ENCODE results near the gene MSH6. TPM values are rescaled to one million over a fixed set of nuclear protein-coding genes. Genes with fewer than 3 reads are reported as not detected.

The MSH6 gene
- total RNA-seq, 1 donor from 2014 or later, result 31.3 TPM

DNA sequence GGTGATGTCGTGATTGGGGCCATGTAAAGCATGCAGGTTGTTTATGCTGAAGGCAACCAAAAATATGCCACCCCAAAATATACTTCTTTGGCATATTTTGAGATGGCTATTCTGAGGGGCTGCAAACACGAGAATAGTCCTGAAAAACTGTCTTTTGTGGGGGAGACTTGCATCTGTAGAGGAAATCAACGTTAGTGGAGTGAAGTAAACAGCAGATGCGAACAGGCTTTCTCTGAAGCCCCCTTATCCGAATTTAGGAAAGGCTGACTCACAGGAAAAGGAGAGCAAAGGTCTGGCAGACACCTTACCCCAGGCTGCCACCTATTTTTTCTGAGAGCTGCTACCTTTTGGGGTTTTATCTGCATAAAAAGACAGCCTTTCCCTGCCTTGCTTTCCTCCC is 44.6 kb upstream of the MSH6 start:
- Histone ChIP-seq H3K4me1 (no peaks in the 10 kb centered on the region), H3K9me3 (no peaks in the 10 kb centered on the region), H3K36me3 (no peaks in the 10 kb centered on the region), H3K4me3 (no peak overlapping the region), H3K27me3 (ENCODE audit: low read depth) (no peaks in the 10 kb centered on the region), H3K27ac (no peak overlapping the region)
- ATAC-seq (no peak), DNase-seq (no peak)
- intact Hi-C loops (cut with DNase I), result no loop called here
- TF ChIP-seq, protein P1, sequence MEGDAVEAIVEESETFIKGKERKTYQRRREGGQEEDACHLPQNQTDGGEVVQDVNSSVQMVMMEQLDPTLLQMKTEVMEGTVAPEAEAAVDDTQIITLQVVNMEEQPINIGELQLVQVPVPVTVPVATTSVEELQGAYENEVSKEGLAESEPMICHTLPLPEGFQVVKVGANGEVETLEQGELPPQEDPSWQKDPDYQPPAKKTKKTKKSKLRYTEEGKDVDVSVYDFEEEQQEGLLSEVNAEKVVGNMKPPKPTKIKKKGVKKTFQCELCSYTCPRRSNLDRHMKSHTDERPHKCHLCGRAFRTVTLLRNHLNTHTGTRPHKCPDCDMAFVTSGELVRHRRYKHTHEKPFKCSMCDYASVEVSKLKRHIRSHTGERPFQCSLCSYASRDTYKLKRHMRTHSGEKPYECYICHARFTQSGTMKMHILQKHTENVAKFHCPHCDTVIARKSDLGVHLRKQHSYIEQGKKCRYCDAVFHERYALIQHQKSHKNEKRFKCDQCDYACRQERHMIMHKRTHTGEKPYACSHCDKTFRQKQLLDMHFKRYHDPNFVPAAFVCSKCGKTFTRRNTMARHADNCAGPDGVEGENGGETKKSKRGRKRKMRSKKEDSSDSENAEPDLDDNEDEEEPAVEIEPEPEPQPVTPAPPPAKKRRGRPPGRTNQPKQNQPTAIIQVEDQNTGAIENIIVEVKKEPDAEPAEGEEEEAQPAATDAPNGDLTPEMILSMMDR (IDR thresholded peaks at IDR 0.05), result no peak

- ATAC-seq, result no peak
- no peaks in the 10 kb centered on the region for H3K9me3 ChIP-seq
- H3K27ac ChIP-seq, result no peak overlapping the region
- no peak overlapping the region for H3K4me3 ChIP-seq
- H3K36me3 ChIP-seq, result no peaks in the 10 kb centered on the region
- no peaks in the 10 kb centered on the region for H3K4me1 ChIP-seq
- intact Hi-C loops (cut with DNase I), result no loop called here
- no peak for DNase-seq
- no peaks in the 10 kb centered on the region for H3K27me3 ChIP-seq (ENCODE audit: low read depth)
- TF ChIP-seq, protein P1 (IDR thresholded peaks at IDR 0.05), result no peak
These were observed 41.8 kb upstream of the MSH6 start for GRCh38 chr2:47741101-47741500.

- intact Hi-C loops (cut with DNase I), result no loop called here
- H3K4me3 ChIP-seq, result no peak overlapping the region
- TF ChIP-seq, protein P1 (IDR thresholded peaks at IDR 0.05), result no peak
These were observed 41.3 kb upstream of the MSH6 start for GRCh38 chr2:47741637-47742036.

GRCh38 chr2:47744074-47744473 is 38.9 kb upstream of the MSH6 start:
- H3K4me1 ChIP-seq, result no peaks in the 10 kb centered on the region
- H3K4me3 ChIP-seq, result no peak overlapping the region
- DNase-seq, result no peak
- H3K27ac ChIP-seq, result no peak overlapping the region
- TF ChIP-seq, protein P1 (IDR thresholded peaks at IDR 0.05), result no peak
- no peak for ATAC-seq
- H3K36me3 ChIP-seq, result no peaks in the 10 kb centered on the region
- no peaks in the 10 kb centered on the region for H3K27me3 ChIP-seq (ENCODE audit: low read depth)
- H3K9me3 ChIP-seq, result peaks cover 12% of the 10 kb centered on the region
- intact Hi-C loops (cut with DNase I), result no loop called here

More at GRCh38 chr2:47741637-47742036, 41.3 kb upstream of the MSH6 start:
- ATAC-seq (no peak), DNase-seq (no peak)
- H3K36me3 ChIP-seq, result no peaks in the 10 kb centered on the region
- no peaks in the 10 kb centered on the region for H3K4me1 ChIP-seq
- H3K27me3 ChIP-seq (ENCODE audit: low read depth), result no peaks in the 10 kb centered on the region
- no peaks in the 10 kb centered on the region for H3K9me3 ChIP-seq
- H3K27ac ChIP-seq, result no peak overlapping the region

DNA sequence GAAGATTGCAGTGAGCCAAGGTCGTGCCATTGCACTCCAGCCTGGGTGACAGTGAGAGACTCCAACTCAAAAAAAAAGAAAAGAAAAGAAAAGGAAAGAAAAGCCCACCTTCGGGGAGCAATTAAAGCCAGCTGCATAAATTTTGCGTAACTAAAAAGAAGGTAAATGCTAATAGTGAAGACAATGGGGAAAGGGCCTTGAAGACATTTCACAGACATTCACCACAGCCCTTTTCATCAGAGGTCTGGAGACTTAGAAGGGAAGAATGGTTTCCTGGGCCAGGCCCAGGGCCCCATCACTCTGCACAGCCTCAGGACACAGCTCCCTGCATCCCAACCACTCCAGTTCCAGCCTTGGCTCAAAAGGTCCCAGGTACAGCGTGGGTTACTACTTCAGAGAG is 35.1 kb upstream of the MSH6 start:
- Histone ChIP-seq H3K36me3 (no peaks in the 10 kb centered on the region), H3K27ac (no peak overlapping the region), H3K4me1 (no peaks in the 10 kb centered on the region), H3K9me3 (peaks cover 12% of the 10 kb centered on the region), H3K27me3 (ENCODE audit: low read depth) (no peaks in the 10 kb centered on the region), H3K4me3 (no peak overlapping the region)
- ATAC-seq, result no peak
- intact Hi-C loops (cut with DNase I), result no loop called here
- no peak for DNase-seq
- TF ChIP-seq, protein P1 (IDR thresholded peaks at IDR 0.05), result no peak

Measured in lower lobe of right lung (tissue), 2 donors.